Heart left ventricle (tissue), 13 donors: ENCODE measurements around the gene IL4R.

ENCODE experiments used
- CTCF ChIP-seq, 12 donors: fragments of 200-600 bp; sonication (generic) in 4 of 12; IDR thresholded peaks; one replicate each; pipeline versions ENCODE4 v1.5.0 to v1.8.0; 2018 to 2022; ENCODE audit warnings: antibody characterized with exemption in 12 of 12, mild to moderate bottlenecking in 5 of 12
- POLR2A ChIP-seq, 2 donors: fragments of 450-650 bp; IDR thresholded peaks; one replicate each; pipeline ENCODE4 v1.6.1; 2017; ENCODE audit warnings: antibody characterized with exemption in 2 of 2, mild to moderate bottlenecking in 2 of 2, moderate library complexity in 2 of 2
- donor health status: ischemic (EF 13 %, LVEDD 7.1; RV severe dilation, severe dysfunction).
- donor health status: DM: no; HTN: yes; CAD: no.
- donor health status: DM: no; HTN: no; CAD: no.
- donor health status: ischemic (EF 25% LVEDD 6.9; RV normal size, moderate dysfunction).
- donor health status: ischemic (EF 25% LVEDD 5.7; RV mildly dilated, moderate dysfunction).
- donor health status: ischemic (EF 35%, LVEDD 5.7; RV mildly dilated, moderate dysfunction).
- donor health status: nonischemic (EF 11% LVEDD 7.7; RV severe dilation, severe dysfunction).
- donor health status: DM: yes; HTN: yes; CAD: no.
- donor health status: PGD.
- donor health status: ischemic (EF 29% LVEDD 5.4; RV normal size, mild dysfunction).
- donor health status: nonischemic (EF 23%, LVEDD 6.1; RV moderate dilation, normal function).

GRCh38 chr16:27287051-27287811, 26.5 kb upstream of the IL4R start:
- no peak for TF ChIP-seq POLR2A (IDR thresholded peaks at IDR 0.05)
- TF ChIP-seq CTCF (IDR thresholded peaks at IDR 0.05), result no peak
